Measurements from ENCODE around the gene TXNIP.

- TF ChIP-seq CTCF (IDR thresholded peaks at IDR 0.05) (no peak), POLR2AphosphoS5 (IDR thresholded peaks at IDR 0.05) (peak; percentile 13), POLR2A (IDR thresholded peaks at IDR 0.05) (no peak)
Observed at GRCh38 chr1:145991735-145992412, 4.5 kb downstream of the TXNIP start.

All from prostate gland (tissue), 2 donors.